ENCODE data around the gene GMDS.

GMDS gene

GRCh38 chr6:1819007-1819406 is 426.4 kb downstream of the GMDS start:
- no peak for DNase-seq

- no peak for DNase-seq
Observed at GRCh38 chr6:1817033-1817761, 428.2 kb downstream of the GMDS start.

GRCh38 chr6:1815827-1816452 is 429.5 kb downstream of the GMDS start:
- DNase-seq = no peak

GRCh38 chr6:1814279-1814678 is 431.1 kb downstream of the GMDS start:
- DNase-seq = no peak

GRCh38 chr6:1812487-1812886 is 432.9 kb downstream of the GMDS start:
- DNase-seq = no peak

GRCh38 chr6:1812034-1812433 is 433.4 kb downstream of the GMDS start:
- DNase-seq = no peak

- no peak for DNase-seq
Observed at GRCh38 chr6:1810880-1811279, 434.5 kb downstream of the GMDS start.

GRCh38 chr6:1809291-1809988 is 436.0 kb downstream of the GMDS start:
- DNase-seq = no peak

GRCh38 chr6:1806935-1807334 is 438.5 kb downstream of the GMDS start:
- DNase-seq = no peak

GRCh38 chr6:1802491-1803395 is 442.7 kb downstream of the GMDS start:
- DNase-seq = no peak

GRCh38 chr6:1801401-1801800 is 444.0 kb downstream of the GMDS start:
- no peak for DNase-seq

- no peak for DNase-seq
Observed at GRCh38 chr6:1800845-1801244, 444.6 kb downstream of the GMDS start.

GRCh38 chr6:1798965-1799325 is 446.5 kb downstream of the GMDS start:
- DNase-seq = no peak

- no peak for DNase-seq
Observed at GRCh38 chr6:1798303-1798964, 447.0 kb downstream of the GMDS start.

- no peak for DNase-seq
Observed at GRCh38 chr6:1797801-1798200, 447.6 kb downstream of the GMDS start.

- no peak for DNase-seq
Observed at GRCh38 chr6:1796706-1797529, 448.5 kb downstream of the GMDS start.

- no peak for DNase-seq
Observed at GRCh38 chr6:1795910-1796309, 449.5 kb downstream of the GMDS start.

- no peak for DNase-seq
Observed at GRCh38 chr6:1792989-1793388, 452.4 kb downstream of the GMDS start.

- DNase-seq = no peak
Observed at GRCh38 chr6:1790684-1791083, 454.7 kb downstream of the GMDS start.

GRCh38 chr6:1789092-1789491 is 456.3 kb downstream of the GMDS start:
- DNase-seq = no peak

- DNase-seq = no peak
Observed at GRCh38 chr6:1787894-1788293, 457.5 kb downstream of the GMDS start.
